Esophagus muscularis mucosa (tissue), 4 donors: Measurements from ENCODE around the gene KANK4. TPM values are rescaled to one million over a fixed set of nuclear protein-coding genes. Genes with fewer than 3 reads are reported as not detected.
"Not testable (repeated sequence)": the region's sequence is repeated elsewhere in the genome, so short reads cannot be mapped to it uniquely, and the experiment has no call there.

Experiments used
- DNase-seq: peaks from one replicate; pipeline ENCODE4 v3.0.0-alpha.2; 2017; ENCODE audit errors: extremely low spot score
- H3K27ac ChIP-seq, 4 donors: fragments of 200-600 bp; sonication (generic); replicated peaks in 1 of 4; 1 replicate in 3 of 4; 2 replicates in 1 of 4; pipeline ENCODE4 v1.5.1; 2016 to 2019; ENCODE audit warnings: mild to moderate bottlenecking in 1 of 4
- H3K27me3 ChIP-seq, 4 donors: fragments of 200-600 bp; sonication (generic); one replicate each; pipeline versions ENCODE4 v1.5.1 to v1.6.0; 2016 to 2019
- H3K36me3 ChIP-seq, 4 donors: fragments of 200-600 bp; sonication (generic); one replicate each; pipeline ENCODE4 v1.5.1; 2016 to 2019
- H3K4me1 ChIP-seq, 4 donors: fragments of 200-600 bp; sonication (generic); one replicate each; pipeline ENCODE4 v1.5.1; 2016 to 2019
- H3K4me3 ChIP-seq, 4 donors: fragments of 200-600 bp; sonication (generic); 1 replicate in 2 of 4; 2 replicates in 2 of 4; pipeline ENCODE4 v1.5.1; 2016 to 2019; ENCODE audit warnings: mild to moderate bottlenecking in 4 of 4, moderate library complexity in 1 of 4
- H3K9me3 ChIP-seq, 4 donors: fragments of 200-600 bp; sonication (generic); 1 replicate in 3 of 4; 2 replicates in 1 of 4; pipeline ENCODE4 v1.5.1; 2016 to 2019
- CTCF ChIP-seq, 3 experiments: fragments of 200-600 bp in 2 of 3; fragments of 450-650 bp in 1 of 3; sonication (generic) in 2 of 3; IDR thresholded peaks; one replicate each; pipeline ENCODE4 v1.5.1; 2017 to 2019; ENCODE audit warnings: antibody characterized with exemption in 3 of 3, mild to moderate bottlenecking in 2 of 3, moderate library complexity in 1 of 3
- EP300 ChIP-seq: sonication (generic); formaldehyde crosslinking; IDR thresholded peaks from one replicate; pipeline ENCODE4 v1.6.1; 2017; ENCODE audit warnings: antibody characterized with exemption
- POLR2A ChIP-seq: fragments of 450-650 bp; IDR thresholded peaks from one replicate; pipeline ENCODE4 v1.6.1; 2017; ENCODE audit warnings: antibody characterized with exemption, moderate library complexity, mild to moderate bottlenecking, low read depth
- POLR2AphosphoS5 ChIP-seq, 2 donors: sonication (generic); formaldehyde crosslinking; IDR thresholded peaks; one replicate each; pipeline ENCODE4 v1.6.1; 2017; ENCODE audit warnings: antibody characterized with exemption in 2 of 2
- whole genome bisulfite sequencing: methylation state at CpG from one replicate; pipeline ENCODE4 v1.1.5; 2018; 5-methylcytosine and 5-hydroxymethylcytosine counted together
- intact Hi-C: fragments of 100-400 bp; cut with DNase I; formaldehyde crosslinking; loops from one replicate; pipeline ENCODE4 v1.15.1; 2023
- total RNA-seq, 4 donors: library from RNA; depleted of rRNA; stranded (reverse); fragments of >200 nt; gene quantifications; one replicate each; pipeline versions ENCODE4 v1.1.0 to v1.2.1, GENCODE V29; 2016

The KANK4 gene
- total RNA-seq, 4 donors from 2014 or later: 0.42 to 1.4 (median 0.84) TPM

- no peak overlapping the region for H3K27ac ChIP-seq
- peaks cover 0 to 7% (median 0%) of the 10 kb centered on the region in 4 donors for H3K27me3 ChIP-seq
- 87% methylated on average over 11 of the region's 11 CpGs for WGBS
- no peak for DNase-seq
- H3K4me3 ChIP-seq: no peak overlapping the region
- H3K9me3 ChIP-seq: no peaks in the 10 kb centered on the region
- H3K4me1 ChIP-seq: peaks cover 0 to 9% (median 0%) of the 10 kb centered on the region in 4 donors
- no peak for TF ChIP-seq EP300
- TF ChIP-seq CTCF (IDR thresholded peaks at IDR 0.05): no peak
- TF ChIP-seq POLR2AphosphoS5 (IDR thresholded peaks at IDR 0.05): no peak
- TF ChIP-seq POLR2A: no peak
- intact Hi-C loops: no loop called here
- H3K36me3 ChIP-seq: no peaks in the 10 kb centered on the region
These were observed 91.7 kb downstream of the KANK4 start for GRCh38 chr1:62227496-62227895.

- intact Hi-C loops: no loop called here
- DNase-seq: no peak
- 64% methylated on average over 3 of the region's 3 CpGs for WGBS
- Histone ChIP-seq H3K4me1 (peaks cover 0 to 9% (median 0%) of the 10 kb centered on the region in 4 donors), H3K36me3 (no peaks in the 10 kb centered on the region), H3K27me3 (peaks cover 0 to 7% (median 0%) of the 10 kb centered on the region in 4 donors), H3K27ac (no peak overlapping the region), H3K9me3 (no peaks in the 10 kb centered on the region), H3K4me3 (no peak overlapping the region)
- no peak for TF ChIP-seq CTCF (IDR thresholded peaks at IDR 0.05)
- no peak for TF ChIP-seq POLR2A
- TF ChIP-seq EP300: no peak
- TF ChIP-seq POLR2AphosphoS5 (IDR thresholded peaks at IDR 0.05): no peak
These were observed 95.1 kb downstream of the KANK4 start for GRCh38 chr1:62224182-62224581.

GRCh38 chr1:62222321-62222720 is 96.9 kb downstream of the KANK4 start:
- TF ChIP-seq POLR2AphosphoS5 (IDR thresholded peaks at IDR 0.05) (no peak), CTCF (IDR thresholded peaks at IDR 0.05) (no peak), POLR2A (no peak), EP300 (no peak)
- 95% methylated on average over 9 of the region's 9 CpGs for WGBS
- H3K27me3 ChIP-seq: no peaks in the 10 kb centered on the region
- H3K36me3 ChIP-seq: no peaks in the 10 kb centered on the region
- no peak overlapping the region for H3K4me3 ChIP-seq
- intact Hi-C loops: no loop called here
- no peaks in the 10 kb centered on the region for H3K4me1 ChIP-seq
- no peak overlapping the region for H3K27ac ChIP-seq
- no peak for DNase-seq
- H3K9me3 ChIP-seq: no peaks in the 10 kb centered on the region

GRCh38 chr1:62221171-62221570 is 98.1 kb downstream of the KANK4 start:
- Histone ChIP-seq H3K4me3 (no peak overlapping the region), H3K9me3 (no peaks in the 10 kb centered on the region), H3K27me3 (no peaks in the 10 kb centered on the region), H3K36me3 (no peaks in the 10 kb centered on the region), H3K27ac (no peak overlapping the region), H3K4me1 (no peaks in the 10 kb centered on the region)
- no peak for DNase-seq
- intact Hi-C loops: no loop called here
- TF ChIP-seq POLR2AphosphoS5 (IDR thresholded peaks at IDR 0.05): no peak
- WGBS: 95% methylated on average over 1 of the region's 1 CpG

- H3K36me3 ChIP-seq, H3K9me3 ChIP-seq, intact Hi-C loops, DNase-seq, H3K27ac ChIP-seq, H3K4me3 ChIP-seq, H3K27me3 ChIP-seq, H3K4me1 ChIP-seq: not testable (repeated sequence)
- WGBS: 86% methylated on average over 9 of the region's 9 CpGs
These were observed 98.8 kb downstream of the KANK4 start for GRCh38 chr1:62220456-62220855.

- no peak for DNase-seq
- Histone ChIP-seq H3K9me3 (no peaks in the 10 kb centered on the region), H3K4me1 (no peaks in the 10 kb centered on the region), H3K27me3 (no peaks in the 10 kb centered on the region), H3K4me3 (no peak overlapping the region), H3K36me3 (no peaks in the 10 kb centered on the region), H3K27ac (no peak overlapping the region)
- 70% methylated on average over 2 of the region's 2 CpGs for WGBS
- TF ChIP-seq POLR2A (no peak), POLR2AphosphoS5 (IDR thresholded peaks at IDR 0.05) (no peak), EP300 (no peak), CTCF (IDR thresholded peaks at IDR 0.05) (no peak)
- intact Hi-C loops: no loop called here
These were observed 100.6 kb downstream of the KANK4 start for GRCh38 chr1:62218604-62219003.
